22Rv1 (cell line): ENCODE data around the gene INTU.

Experiments used
- CTCF ChIP-seq: fragments of 450-650 bp; IDR thresholded peaks from 2 replicates; pipeline ENCODE4 v1.5.1; 2017; ENCODE audit warnings: mild to moderate bottlenecking
- ZFX ChIP-seq: fragments of 450-650 bp; IDR thresholded peaks from 2 replicates; pipeline ENCODE4 v1.6.1; 2017; ENCODE audit warnings: antibody characterized with exemption, borderline replicate concordance

- no peak for TF ChIP-seq CTCF
- TF ChIP-seq ZFX = no peak
These were observed 23.4 kb downstream of the INTU start for GRCh38 chr4:127656047-127656680.
